AG04450 (cell line): ENCODE data around the gene CHCHD3. TPM values are rescaled to one million over a fixed set of nuclear protein-coding genes. Genes with fewer than 3 reads are reported as not detected.

ENCODE experiments used
- CTCF ChIA-PET: fragments of 300-600, 350-600 bp; formaldehyde crosslinking; extraction: SDS; loops from one replicate; lab custom pipeline; 2022; ENCODE audit warnings: antibody characterized with exemption, inconsistent platforms; lab: Charles Lee
- POLR2A ChIA-PET: fragments of 350-600 bp; formaldehyde crosslinking; extraction: SDS; loops from one replicate; lab custom pipeline; 2021; ENCODE audit warnings: antibody characterized with exemption, inconsistent platforms; lab: Yijun Ruan, JAX
- DNase-seq: peaks from one replicate; pipeline ENCODE4 v3.0.0-alpha.2; 2011; ENCODE audit warnings: low read depth, low spot score
- H3K27ac ChIP-seq: one replicate; pipeline ENCODE4 v1.5.1; 2012; ENCODE audit warnings: low read depth, low read length, control low read depth
- H3K27me3 ChIP-seq: one replicate; pipeline ENCODE4 v1.6.0; 2012; ENCODE audit warnings: low read length; ENCODE audit not compliant: control insufficient read depth, insufficient read depth
- H3K4me3 ChIP-seq: 2 replicates; pipeline ENCODE4 v1.5.1; 2011; ENCODE audit warnings: mild to moderate bottlenecking, low read depth, low read length, control low read depth
- H3K9me3 ChIP-seq: 2 replicates; pipeline ENCODE4 v1.5.1; 2012; ENCODE audit warnings: low read length; ENCODE audit not compliant: control insufficient read depth, insufficient read depth
- polyA plus RNA-seq: library from polyadenylated mRNA; depleted of rRNA; stranded (reverse); fragments of >200 nt; gene quantifications from 2 replicates; pipeline ENCODE4 v1.2.3, GENCODE V29; 2011
- TF ChIP-seq, protein P1 (sequence below): IDR thresholded peaks from 2 replicates; pipeline ENCODE4 v1.5.1; 2011; ENCODE audit warnings: low read depth, low read length, control low read depth, inconsistent platforms

The CHCHD3 gene
- polyA plus RNA-seq, 1 experiment: 77.8 TPM

DNA sequence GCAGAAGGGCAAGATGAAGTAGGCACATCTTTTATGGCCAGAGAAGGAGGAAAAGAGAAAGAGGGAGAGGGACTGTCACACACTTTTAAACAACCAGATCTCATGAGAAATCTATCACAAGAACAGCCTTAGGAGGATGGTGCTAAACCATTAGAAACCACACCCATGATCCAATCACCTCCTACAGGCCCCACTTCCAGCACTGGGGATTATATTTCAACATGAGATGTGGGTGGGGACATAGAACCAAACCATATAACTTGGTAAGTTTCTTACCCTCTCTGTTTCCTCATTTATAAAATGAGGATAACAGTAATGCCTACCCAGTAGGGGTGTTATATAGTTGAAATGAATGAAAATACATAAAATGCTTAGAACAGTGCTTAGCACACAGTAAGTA is 66.0 kb downstream of the CHCHD3 start:
- no peak overlapping the region for H3K4me3 ChIP-seq
- no peaks in the 10 kb centered on the region for H3K9me3 ChIP-seq
- no peak for DNase-seq
- TF ChIP-seq, protein P1, sequence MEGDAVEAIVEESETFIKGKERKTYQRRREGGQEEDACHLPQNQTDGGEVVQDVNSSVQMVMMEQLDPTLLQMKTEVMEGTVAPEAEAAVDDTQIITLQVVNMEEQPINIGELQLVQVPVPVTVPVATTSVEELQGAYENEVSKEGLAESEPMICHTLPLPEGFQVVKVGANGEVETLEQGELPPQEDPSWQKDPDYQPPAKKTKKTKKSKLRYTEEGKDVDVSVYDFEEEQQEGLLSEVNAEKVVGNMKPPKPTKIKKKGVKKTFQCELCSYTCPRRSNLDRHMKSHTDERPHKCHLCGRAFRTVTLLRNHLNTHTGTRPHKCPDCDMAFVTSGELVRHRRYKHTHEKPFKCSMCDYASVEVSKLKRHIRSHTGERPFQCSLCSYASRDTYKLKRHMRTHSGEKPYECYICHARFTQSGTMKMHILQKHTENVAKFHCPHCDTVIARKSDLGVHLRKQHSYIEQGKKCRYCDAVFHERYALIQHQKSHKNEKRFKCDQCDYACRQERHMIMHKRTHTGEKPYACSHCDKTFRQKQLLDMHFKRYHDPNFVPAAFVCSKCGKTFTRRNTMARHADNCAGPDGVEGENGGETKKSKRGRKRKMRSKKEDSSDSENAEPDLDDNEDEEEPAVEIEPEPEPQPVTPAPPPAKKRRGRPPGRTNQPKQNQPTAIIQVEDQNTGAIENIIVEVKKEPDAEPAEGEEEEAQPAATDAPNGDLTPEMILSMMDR: no peak
- CTCF ChIA-PET: no interaction called here
- POLR2A ChIA-PET: no interaction called here
- no peaks in the 10 kb centered on the region for H3K27me3 ChIP-seq
- H3K27ac ChIP-seq: no peak overlapping the region

- DNase-seq: no peak
- no peak overlapping the region for H3K27ac ChIP-seq
- H3K27me3 ChIP-seq: no peaks in the 10 kb centered on the region
- H3K4me3 ChIP-seq: no peak overlapping the region
- TF ChIP-seq, protein P1: no peak
- POLR2A ChIA-PET: no interaction called here
- H3K9me3 ChIP-seq: no peaks in the 10 kb centered on the region
- CTCF ChIA-PET: no interaction called here
Observed at GRCh38 chr7:133011746-133012145, 70.1 kb downstream of the CHCHD3 start.

DNA sequence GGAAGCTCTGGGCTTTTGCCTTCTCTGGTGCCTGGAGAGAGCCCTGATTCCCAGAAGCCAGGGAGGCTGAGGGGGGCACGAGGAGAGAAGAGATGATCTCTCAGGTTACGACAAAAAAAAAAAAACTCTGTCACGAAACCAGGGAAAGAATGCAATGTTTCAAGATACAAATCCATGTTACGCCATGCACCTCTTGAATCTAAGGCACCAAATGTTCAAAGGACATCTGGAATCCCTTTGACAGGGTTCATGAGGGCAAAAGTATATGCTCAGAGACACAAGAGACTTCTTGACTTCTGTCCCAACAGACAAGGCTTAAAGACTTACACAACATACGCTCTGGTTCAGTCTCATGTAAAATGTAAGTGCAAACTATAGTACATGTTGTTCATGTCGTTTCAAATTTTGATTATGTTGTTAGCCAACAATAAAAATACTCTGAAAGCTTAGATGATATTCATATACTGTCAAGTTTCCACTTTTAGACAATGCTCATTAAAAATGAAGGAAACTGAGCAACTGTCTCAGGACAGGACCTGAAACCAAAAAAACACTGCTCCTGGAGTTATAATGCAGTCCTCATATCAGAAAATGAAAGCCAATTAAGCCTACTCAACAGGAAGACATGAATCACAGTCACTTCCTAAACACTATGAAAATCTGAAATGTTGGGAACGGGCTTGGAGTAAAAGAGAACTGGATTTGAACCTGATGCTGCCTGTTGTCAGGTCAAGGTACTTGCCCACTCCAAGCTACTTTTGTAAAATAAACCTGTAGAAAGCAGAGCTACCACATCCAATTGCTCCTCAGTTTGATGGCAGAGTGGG is 72.3 kb downstream of the CHCHD3 start:
- Histone ChIP-seq H3K27me3 (no peaks in the 10 kb centered on the region), H3K27ac (no peak overlapping the region), H3K9me3 (no peaks in the 10 kb centered on the region), H3K4me3 (no peak overlapping the region)
- no peak for DNase-seq
- ChIA-PET POLR2A (no interaction called here), CTCF (interaction anchor here (0.7 kb wide), 1 partner anchor 67 kb away, joined by 5 read pairs; no protein-coding TSS in a partner anchor)
- TF ChIP-seq, protein P1: no peak

GRCh38 chr7:133007961-133008360 is 73.9 kb downstream of the CHCHD3 start:
- POLR2A ChIA-PET: no interaction called here
- H3K4me3 ChIP-seq: no peak overlapping the region

More at GRCh38 chr7:133007961-133008360, 73.9 kb downstream of the CHCHD3 start:
- Histone ChIP-seq H3K27ac (no peak overlapping the region), H3K9me3 (no peaks in the 10 kb centered on the region), H3K27me3 (no peaks in the 10 kb centered on the region)
- CTCF ChIA-PET: no interaction called here
- TF ChIP-seq, protein P1: no peak
- no peak for DNase-seq
